HCT116 (cell line): ENCODE measurements around the gene CACNA1G. TPM values are rescaled to one million over a fixed set of nuclear protein-coding genes. Genes with fewer than 3 reads are reported as not detected.

Experiments used
- ATAC-seq: fragments of 200-7000 bp; cut with Tn5 transposase; 2 replicates; pipeline ENCODE4 v1.9.1; 2020; ENCODE audit warnings: mild to moderate bottlenecking, moderate library complexity
- BruUV-seq: library from RNA; stranded (reverse); fragments of 400-500 nt; replicated peaks from 2 replicates; lab custom pipeline; 2021; lab: Mats Ljungman, UMichigan
- CTCF ChIA-PET: fragments of 300-600 bp; sonication (Branson Sonifier 250); formaldehyde crosslinking; loops from one replicate; lab custom pipeline; 2021; ENCODE audit warnings: antibody characterized with exemption; lab: Charles Lee
- POLR2A ChIA-PET: fragments of 300-600, 350-600 bp; sonication (Branson Sonifier 250); formaldehyde crosslinking; loops from one replicate; lab custom pipeline; 2021; ENCODE audit warnings: antibody characterized with exemption; lab: Charles Lee
- RAD21 ChIA-PET, 2 experiments: fragments of 300-600 bp; sonication (Branson Sonifier 250); formaldehyde crosslinking; loops; one replicate each; lab custom pipeline; 2023; ENCODE audit warnings: low total read pairs in 2 of 2; ENCODE audit not compliant: uncharacterized antibody in 2 of 2, unreplicated experiment in 2 of 2, low non-redundant PET in 1 of 2; lab: Charles Lee
- DNase-seq: peaks from one replicate; pipeline ENCODE4 v3.0.0-alpha.2; 2010; ENCODE audit warnings: low read depth, low spot score
- H2AFZ ChIP-seq: fragments of 200-600 bp; shearing (Covaris generic), sonication (generic); 2 replicates; pipeline ENCODE4 v1.6.1; 2017; ENCODE audit warnings: low read depth, mixed run types, mixed read lengths, antibody characterized with exemption, low read length; ENCODE audit not compliant: poor library complexity, severe bottlenecking
- H3K27ac ChIP-seq: 2 replicates; pipeline ENCODE4 v1.5.1; 2012; ENCODE audit warnings: low read depth, low read length
- H3K27me3 ChIP-seq: fragments of 200-600 bp; sonication (generic); 2 replicates; pipeline ENCODE4 v1.6.1; 2016; ENCODE audit warnings: mixed run types, low read length, mixed read lengths; ENCODE audit not compliant: insufficient read depth
- H3K36me3 ChIP-seq, 2 experiments: fragments of 200-500 bp in 1 of 2; fragments of 200-600 bp in 1 of 2; sonication (Bioruptor generic) in 1 of 2; sonication (generic) in 1 of 2; 2 replicates each; pipeline versions ENCODE4 v1.5.1 to v1.6.1; 2014 to 2016; ENCODE audit warnings: low read length in 2 of 2, inconsistent platforms in 1 of 2, mixed read lengths in 1 of 2, mixed run types in 1 of 2; ENCODE audit not compliant: insufficient read depth in 2 of 2, control insufficient read depth in 1 of 2
- H3K4me1 ChIP-seq, 2 experiments: fragments of 200-600 bp in 1 of 2; sonication (generic) in 1 of 2; 2 replicates each; pipeline versions ENCODE4 v1.5.1 to v1.6.1; 2012 to 2017; ENCODE audit warnings: low read length in 2 of 2, inconsistent platforms in 1 of 2, mild to moderate bottlenecking in 1 of 2, mixed read lengths in 1 of 2, mixed run types in 1 of 2, moderate library complexity in 1 of 2; ENCODE audit not compliant: insufficient read depth in 2 of 2, control insufficient read depth in 1 of 2
- H3K4me2 ChIP-seq: fragments of 200-600 bp; sonication (generic); 2 replicates; pipeline ENCODE4 v1.6.1; 2017; ENCODE audit warnings: mixed run types, low read length, mixed read lengths
- H3K4me3 ChIP-seq, 2 experiments: fragments of 200-600 bp in 1 of 2; sonication (generic) in 1 of 2; replicated peaks in 1 of 2; 2 replicates each; pipeline ENCODE4 v1.5.1; 2011 to 2016; ENCODE audit warnings: low read length in 2 of 2, control low read depth in 1 of 2, low read depth in 1 of 2, mild to moderate bottlenecking in 1 of 2, mixed read lengths in 1 of 2, mixed run types in 1 of 2
- H3K79me2 ChIP-seq: fragments of 200-600 bp; sonication (generic); 2 replicates; pipeline ENCODE4 v1.6.1; 2017; ENCODE audit warnings: mild to moderate bottlenecking, mixed run types, low read length, moderate library complexity, mixed read lengths; ENCODE audit not compliant: insufficient read depth
- H3K9ac ChIP-seq: fragments of 200-600 bp; sonication (generic); 2 replicates; pipeline ENCODE4 v1.6.1; 2016; ENCODE audit warnings: low read length, mixed read lengths
- H3K9me2 ChIP-seq: fragments of 200-600 bp; sonication (generic), shearing (Covaris generic); 2 replicates; pipeline ENCODE4 v1.6.1; 2017; ENCODE audit warnings: mixed run types, mild to moderate bottlenecking, moderate library complexity; ENCODE audit not compliant: insufficient read depth
- H3K9me3 ChIP-seq, 2 experiments: fragments of 200-500 bp in 1 of 2; fragments of 200-600 bp in 1 of 2; sonication (Bioruptor generic) in 1 of 2; sonication (generic) in 1 of 2; 2 replicates each; pipeline ENCODE4 v1.6.1; 2014 to 2017; ENCODE audit warnings: low read length in 2 of 2, mixed read lengths in 2 of 2, inconsistent platforms in 1 of 2, low read depth in 1 of 2, mild to moderate bottlenecking in 1 of 2, mixed run types in 1 of 2, moderate library complexity in 1 of 2; ENCODE audit not compliant: control insufficient read depth in 1 of 2, insufficient read depth in 1 of 2
- H4K20me1 ChIP-seq: fragments of 200-600 bp; sonication (generic), shearing (Covaris generic); 2 replicates; pipeline ENCODE4 v1.6.1; 2017; ENCODE audit warnings: mixed run types, mild to moderate bottlenecking, moderate library complexity; ENCODE audit not compliant: insufficient read depth
- CEBPB ChIP-seq: IDR thresholded peaks from 2 replicates; pipeline ENCODE4 v1.6.1; 2012; ENCODE audit warnings: low read depth
- EGR1 ChIP-seq: IDR thresholded peaks from 2 replicates; pipeline ENCODE4 v1.6.1; 2012; ENCODE audit warnings: low read depth
- FOSL1 ChIP-seq: IDR thresholded peaks from 2 replicates; pipeline ENCODE4 v1.6.1; 2012; ENCODE audit warnings: low read depth
- JUND ChIP-seq: IDR thresholded peaks from 2 replicates; pipeline ENCODE4 v1.6.1; 2012
- SIN3A ChIP-seq: IDR thresholded peaks from 2 replicates; pipeline ENCODE4 v1.6.1; 2012; ENCODE audit warnings: low read depth
- intact Hi-C: fragments of 100-400 bp; cut with micrococcal nuclease; formaldehyde crosslinking; loops from 2 replicates; pipeline ENCODE4 v1.10.0; 2022
- total RNA-seq: library from RNA; stranded (reverse); gene quantifications from one replicate; pipeline ENCODE4 v1.2.1, GENCODE V29; 2021; ENCODE audit not compliant: unreplicated experiment
- TF ChIP-seq, protein P1 (sequence below): IDR thresholded peaks from 2 replicates; pipeline ENCODE4 v1.6.1; 2012; ENCODE audit warnings: low read depth
- TF ChIP-seq, protein P2 (sequence below), 3 experiments: fragments of 200-600 bp in 1 of 3; sonication (generic) in 1 of 3; IDR thresholded peaks in 2 of 3; conservative IDR thresholded peaks in 1 of 3; 2 replicates each; pipeline ENCODE4 v1.5.1; 2012 to 2017; ENCODE audit warnings: low read depth in 2 of 3, low read length in 2 of 3, antibody characterized with exemption in 1 of 3, borderline replicate concordance in 1 of 3, control low read depth in 1 of 3, mild to moderate bottlenecking in 1 of 3, mixed read lengths in 1 of 3, mixed run types in 1 of 3, moderate library complexity in 1 of 3; ENCODE audit not compliant: insufficient read depth in 1 of 3

Gene CACNA1G
- total RNA-seq, 1 experiment from 2014 or later = 3.4 TPM

DNA sequence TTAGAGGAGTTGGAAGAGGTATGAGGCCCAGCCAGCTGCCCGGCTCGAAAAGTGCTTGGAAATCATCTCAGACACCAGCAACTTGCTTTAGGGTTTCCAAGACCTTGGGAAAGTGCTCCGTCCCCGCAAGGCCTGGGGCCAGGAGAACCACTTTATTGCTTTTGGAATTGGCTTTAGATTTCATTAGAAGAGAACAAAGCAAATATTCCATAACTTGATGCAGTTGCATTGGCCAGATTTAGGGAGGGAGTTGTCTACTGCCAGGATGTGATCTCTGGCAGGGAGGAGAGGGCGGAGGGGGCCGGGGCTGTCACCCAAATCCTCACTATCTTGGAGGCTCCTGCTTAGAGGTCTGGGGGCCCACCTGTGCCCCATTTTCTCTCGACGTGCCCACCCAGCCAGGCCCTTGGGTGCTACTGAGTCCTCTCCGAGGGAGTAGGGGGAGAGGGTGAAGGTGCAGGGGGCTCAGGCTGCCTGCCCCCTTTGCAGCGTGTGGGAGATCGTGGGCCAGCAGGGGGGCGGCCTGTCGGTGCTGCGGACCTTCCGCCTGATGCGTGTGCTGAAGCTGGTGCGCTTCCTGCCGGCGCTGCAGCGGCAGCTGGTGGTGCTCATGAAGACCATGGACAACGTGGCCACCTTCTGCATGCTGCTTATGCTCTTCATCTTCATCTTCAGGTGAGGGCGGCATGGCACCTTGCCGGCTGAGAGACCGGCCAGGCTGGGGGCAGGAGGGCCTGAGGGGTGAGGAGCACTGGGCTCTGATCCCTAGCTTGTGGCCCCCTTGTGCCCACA, 30.6 kb downstream of the CACNA1G start:
- DNase-seq = no peak
- Histone ChIP-seq H3K9me3 (no peaks in the 10 kb centered on the region), H3K79me2 (no peaks in the 10 kb centered on the region), H3K9me2 (no peaks in the 10 kb centered on the region), H3K4me1 (no peaks in the 10 kb centered on the region), H3K27ac (no peak overlapping the region; the same call in 1 of the 2 replicates), H3K9ac (no peak overlapping the region), H2AFZ (no peak overlapping the region), H4K20me1 (no peaks in the 10 kb centered on the region), H3K36me3 (no peaks in the 10 kb centered on the region), H3K27me3 (no peaks in the 10 kb centered on the region), H3K4me3 (no peak overlapping the region), H3K4me2 (no peak overlapping the region)
- intact Hi-C loops = no loop called here
- ChIA-PET POLR2A (no interaction called here), CTCF (no interaction called here), RAD21 (no interaction called here)
- ATAC-seq = no peak
- no TSS peak for BruUV-seq
- TF ChIP-seq FOSL1 (no peak), SIN3A (no peak)
- TF ChIP-seq, protein P1, sequence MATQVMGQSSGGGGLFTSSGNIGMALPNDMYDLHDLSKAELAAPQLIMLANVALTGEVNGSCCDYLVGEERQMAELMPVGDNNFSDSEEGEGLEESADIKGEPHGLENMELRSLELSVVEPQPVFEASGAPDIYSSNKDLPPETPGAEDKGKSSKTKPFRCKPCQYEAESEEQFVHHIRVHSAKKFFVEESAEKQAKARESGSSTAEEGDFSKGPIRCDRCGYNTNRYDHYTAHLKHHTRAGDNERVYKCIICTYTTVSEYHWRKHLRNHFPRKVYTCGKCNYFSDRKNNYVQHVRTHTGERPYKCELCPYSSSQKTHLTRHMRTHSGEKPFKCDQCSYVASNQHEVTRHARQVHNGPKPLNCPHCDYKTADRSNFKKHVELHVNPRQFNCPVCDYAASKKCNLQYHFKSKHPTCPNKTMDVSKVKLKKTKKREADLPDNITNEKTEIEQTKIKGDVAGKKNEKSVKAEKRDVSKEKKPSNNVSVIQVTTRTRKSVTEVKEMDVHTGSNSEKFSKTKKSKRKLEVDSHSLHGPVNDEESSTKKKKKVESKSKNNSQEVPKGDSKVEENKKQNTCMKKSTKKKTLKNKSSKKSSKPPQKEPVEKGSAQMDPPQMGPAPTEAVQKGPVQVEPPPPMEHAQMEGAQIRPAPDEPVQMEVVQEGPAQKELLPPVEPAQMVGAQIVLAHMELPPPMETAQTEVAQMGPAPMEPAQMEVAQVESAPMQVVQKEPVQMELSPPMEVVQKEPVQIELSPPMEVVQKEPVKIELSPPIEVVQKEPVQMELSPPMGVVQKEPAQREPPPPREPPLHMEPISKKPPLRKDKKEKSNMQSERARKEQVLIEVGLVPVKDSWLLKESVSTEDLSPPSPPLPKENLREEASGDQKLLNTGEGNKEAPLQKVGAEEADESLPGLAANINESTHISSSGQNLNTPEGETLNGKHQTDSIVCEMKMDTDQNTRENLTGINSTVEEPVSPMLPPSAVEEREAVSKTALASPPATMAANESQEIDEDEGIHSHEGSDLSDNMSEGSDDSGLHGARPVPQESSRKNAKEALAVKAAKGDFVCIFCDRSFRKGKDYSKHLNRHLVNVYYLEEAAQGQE = no peak

DNA sequence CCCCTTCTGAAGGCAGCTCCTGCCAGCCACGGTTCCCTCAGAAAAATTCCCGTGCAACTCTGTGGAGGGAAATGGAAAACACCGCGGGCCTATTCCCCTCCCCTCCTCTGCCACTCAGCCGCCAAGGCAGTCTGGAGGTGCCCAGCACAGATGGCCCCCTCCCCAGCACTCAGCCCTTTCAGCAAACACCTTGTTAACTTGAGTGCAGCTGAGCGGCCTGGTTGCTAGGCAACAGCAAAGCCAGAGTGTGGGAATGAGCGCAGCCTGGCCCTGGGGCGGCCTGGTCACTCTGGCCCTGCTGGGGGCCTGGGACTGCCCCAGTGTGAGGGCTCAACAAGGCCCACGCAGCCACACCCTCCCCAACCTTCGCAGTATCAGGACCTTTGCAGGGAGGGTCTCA, 32.8 kb downstream of the CACNA1G start:
- Histone ChIP-seq H3K9ac (no peak overlapping the region), H4K20me1 (no peaks in the 10 kb centered on the region), H3K79me2 (no peaks in the 10 kb centered on the region), H3K4me2 (no peak overlapping the region), H3K27me3 (no peaks in the 10 kb centered on the region), H3K4me3 (no peak overlapping the region), H3K9me2 (no peaks in the 10 kb centered on the region), H3K27ac (no peak overlapping the region), H2AFZ (no peak overlapping the region), H3K9me3 (no peaks in the 10 kb centered on the region), H3K4me1 (no peaks in the 10 kb centered on the region), H3K36me3 (no peaks in the 10 kb centered on the region)
- ATAC-seq = no peak
- intact Hi-C loops = no loop called here
- BruUV-seq = no TSS peak
- RAD21 ChIA-PET = no interaction called here
- TF ChIP-seq CEBPB (no peak), JUND (no peak), EGR1 (no peak)
- TF ChIP-seq, protein P2, sequence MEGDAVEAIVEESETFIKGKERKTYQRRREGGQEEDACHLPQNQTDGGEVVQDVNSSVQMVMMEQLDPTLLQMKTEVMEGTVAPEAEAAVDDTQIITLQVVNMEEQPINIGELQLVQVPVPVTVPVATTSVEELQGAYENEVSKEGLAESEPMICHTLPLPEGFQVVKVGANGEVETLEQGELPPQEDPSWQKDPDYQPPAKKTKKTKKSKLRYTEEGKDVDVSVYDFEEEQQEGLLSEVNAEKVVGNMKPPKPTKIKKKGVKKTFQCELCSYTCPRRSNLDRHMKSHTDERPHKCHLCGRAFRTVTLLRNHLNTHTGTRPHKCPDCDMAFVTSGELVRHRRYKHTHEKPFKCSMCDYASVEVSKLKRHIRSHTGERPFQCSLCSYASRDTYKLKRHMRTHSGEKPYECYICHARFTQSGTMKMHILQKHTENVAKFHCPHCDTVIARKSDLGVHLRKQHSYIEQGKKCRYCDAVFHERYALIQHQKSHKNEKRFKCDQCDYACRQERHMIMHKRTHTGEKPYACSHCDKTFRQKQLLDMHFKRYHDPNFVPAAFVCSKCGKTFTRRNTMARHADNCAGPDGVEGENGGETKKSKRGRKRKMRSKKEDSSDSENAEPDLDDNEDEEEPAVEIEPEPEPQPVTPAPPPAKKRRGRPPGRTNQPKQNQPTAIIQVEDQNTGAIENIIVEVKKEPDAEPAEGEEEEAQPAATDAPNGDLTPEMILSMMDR (IDR thresholded peaks at IDR 0.05 in 2 of 3, conservative IDR thresholded peaks at IDR 0.05 in 1 of 3; ENCODE audit: borderline replicate concordance in 1 of 3, insufficient read depth in 1 of 3, low read depth in 2 of 3, low read length in 2 of 3) = no peak
- TF ChIP-seq, all 23 proteins: peak for 0
- POLR2A ChIA-PET = no interaction called here
- CTCF ChIA-PET = interaction anchor here (0.6 kb wide), 1 partner anchor 112 kb away, joined by 3 read pairs; no protein-coding TSS in a partner anchor
- DNase-seq = no peak
